ACC112 (cell line): ENCODE results near the gene GRM8.

Experiments used
- H2AFZ ChIP-seq: fragments of 200-600 bp; sonication (generic); one replicate; pipeline ENCODE4 v1.6.0; 2017; ENCODE audit warnings: antibody characterized with exemption, low read length; ENCODE audit not compliant: unreplicated experiment
- H3K27ac ChIP-seq: fragments of 200-600 bp; sonication (generic); 2 replicates; pipeline ENCODE4 v1.5.1; 2014; ENCODE audit warnings: low read depth, mild to moderate bottlenecking, antibody characterized with exemption, low read length, moderate library complexity
- H3K27me3 ChIP-seq: fragments of 200-600 bp; sonication (generic); 2 replicates; pipeline ENCODE4 v1.6.1; 2014; ENCODE audit warnings: mild to moderate bottlenecking, antibody characterized with exemption, low read length, moderate library complexity, mixed read lengths; ENCODE audit not compliant: insufficient read depth
- H3K36me3 ChIP-seq: fragments of 200-600 bp; sonication (generic); 2 replicates; pipeline ENCODE4 v1.6.1; 2016; ENCODE audit warnings: mild to moderate bottlenecking, antibody characterized with exemption, low read length, moderate library complexity, mixed read lengths; ENCODE audit not compliant: insufficient read depth
- H3K4me1 ChIP-seq: fragments of 200-600 bp; sonication (generic); one replicate; pipeline ENCODE4 v1.6.1; 2016; ENCODE audit warnings: low read length, mixed read lengths; ENCODE audit not compliant: insufficient read depth, unreplicated experiment, control insufficient read depth
- H3K4me3 ChIP-seq: fragments of 200-600 bp; sonication (generic); 2 replicates; pipeline ENCODE4 v1.5.1; 2014; ENCODE audit warnings: mild to moderate bottlenecking, low read depth, low read length
- H3K79me2 ChIP-seq: fragments of 200-600 bp; sonication (generic); one replicate; pipeline ENCODE4 v1.6.0; 2016; ENCODE audit warnings: low read length; ENCODE audit not compliant: control insufficient read depth, unreplicated experiment, insufficient read depth

The GRM8 gene

GRCh38 chr7:126495001-126495400, 757.7 kb downstream of the GRM8 start:
- no peak overlapping the region for H3K4me3 ChIP-seq
- H2AFZ ChIP-seq, result no peak overlapping the region
- H3K27ac ChIP-seq, result no peak overlapping the region
- no peaks in the 10 kb centered on the region for H3K79me2 ChIP-seq
- no peaks in the 10 kb centered on the region for H3K4me1 ChIP-seq
- no peaks in the 10 kb centered on the region for H3K27me3 ChIP-seq
- H3K36me3 ChIP-seq, result no peaks in the 10 kb centered on the region

GRCh38 chr7:126493801-126494200, 758.9 kb downstream of the GRM8 start:
- Histone ChIP-seq H3K4me1 (no peaks in the 10 kb centered on the region), H3K36me3 (no peaks in the 10 kb centered on the region), H2AFZ (no peak overlapping the region), H3K27ac (no peak overlapping the region), H3K27me3 (no peaks in the 10 kb centered on the region), H3K4me3 (no peak overlapping the region), H3K79me2 (no peaks in the 10 kb centered on the region)

GRCh38 chr7:126489874-126490273, 762.9 kb downstream of the GRM8 start:
- Histone ChIP-seq H3K4me3 (no peak overlapping the region), H3K4me1 (no peaks in the 10 kb centered on the region), H3K27ac (no peak overlapping the region), H3K27me3 (no peaks in the 10 kb centered on the region), H3K79me2 (no peaks in the 10 kb centered on the region), H3K36me3 (no peaks in the 10 kb centered on the region), H2AFZ (no peak overlapping the region)

GRCh38 chr7:126487728-126488442, 764.9 kb downstream of the GRM8 start:
- Histone ChIP-seq H3K79me2 (no peaks in the 10 kb centered on the region), H3K36me3 (no peaks in the 10 kb centered on the region), H3K4me1 (no peaks in the 10 kb centered on the region), H3K27me3 (no peaks in the 10 kb centered on the region), H2AFZ (no peak overlapping the region), H3K27ac (no peak overlapping the region), H3K4me3 (no peak overlapping the region)

GRCh38 chr7:126486806-126487205, 765.9 kb downstream of the GRM8 start:
- Histone ChIP-seq H3K79me2 (no peaks in the 10 kb centered on the region), H2AFZ (no peak overlapping the region), H3K36me3 (no peaks in the 10 kb centered on the region), H3K4me3 (no peak overlapping the region), H3K4me1 (no peaks in the 10 kb centered on the region), H3K27ac (no peak overlapping the region), H3K27me3 (no peaks in the 10 kb centered on the region)

- no peak overlapping the region for H3K27ac ChIP-seq
- no peak overlapping the region for H2AFZ ChIP-seq
- H3K27me3 ChIP-seq, result no peaks in the 10 kb centered on the region
Measured at GRCh38 chr7:126485791-126486190, 767.0 kb downstream of the GRM8 start.

DNA sequence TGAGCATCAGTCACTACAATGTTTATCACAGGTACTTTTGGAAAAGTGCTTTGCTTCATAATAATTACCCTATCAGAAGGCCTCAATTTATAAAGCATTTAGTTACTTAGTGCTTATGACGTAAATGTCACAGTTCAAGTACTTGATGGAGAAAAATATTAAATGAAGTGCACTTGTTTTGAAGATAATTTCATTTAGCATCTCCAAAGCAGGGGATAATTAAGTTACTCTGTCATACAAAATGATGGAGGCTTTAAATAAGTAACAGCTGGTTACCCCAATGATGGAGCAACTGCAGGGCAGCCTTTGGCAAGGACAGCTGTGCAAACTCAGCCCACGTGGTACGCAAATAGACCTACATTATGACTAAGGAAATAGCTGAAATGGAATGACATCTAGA, 768.8 kb downstream of the GRM8 start:
- Histone ChIP-seq H3K79me2 (no peaks in the 10 kb centered on the region), H3K36me3 (no peaks in the 10 kb centered on the region), H3K4me1 (no peaks in the 10 kb centered on the region), H2AFZ (no peak overlapping the region), H3K4me3 (no peak overlapping the region), H3K27ac (no peak overlapping the region), H3K27me3 (no peaks in the 10 kb centered on the region)

More at GRCh38 chr7:126485791-126486190, 767.0 kb downstream of the GRM8 start:
- H3K36me3 ChIP-seq, result no peaks in the 10 kb centered on the region
- H3K79me2 ChIP-seq, result no peaks in the 10 kb centered on the region
- no peak overlapping the region for H3K4me3 ChIP-seq
- no peaks in the 10 kb centered on the region for H3K4me1 ChIP-seq

DNA sequence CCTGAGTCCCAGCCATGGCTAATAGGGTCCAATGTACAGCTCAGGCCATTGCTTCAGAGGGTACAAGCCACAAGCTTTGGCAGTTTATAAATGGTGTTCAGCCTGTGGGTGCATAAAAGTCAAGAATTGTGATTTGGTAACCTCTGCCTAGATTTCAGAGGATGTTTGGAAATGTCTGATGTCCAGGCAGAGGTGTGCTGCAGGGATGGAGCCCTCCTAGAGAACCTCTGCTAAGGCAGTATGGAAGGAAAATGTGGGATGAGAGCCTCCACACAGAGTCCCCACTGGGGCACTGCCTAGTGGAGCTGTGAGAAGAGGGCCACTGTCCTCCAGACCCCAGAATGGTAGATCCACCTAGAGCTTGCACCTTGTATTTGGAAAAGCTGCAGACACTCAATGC, 779.9 kb downstream of the GRM8 start:
- H3K36me3 ChIP-seq, result no peaks in the 10 kb centered on the region
- H2AFZ ChIP-seq, result no peak overlapping the region
- no peaks in the 10 kb centered on the region for H3K4me1 ChIP-seq
- H3K27ac ChIP-seq, result no peak overlapping the region
- no peak overlapping the region for H3K4me3 ChIP-seq
- H3K27me3 ChIP-seq, result no peaks in the 10 kb centered on the region
- H3K79me2 ChIP-seq, result no peaks in the 10 kb centered on the region

- H3K79me2 ChIP-seq, result no peaks in the 10 kb centered on the region
- no peak overlapping the region for H3K4me3 ChIP-seq
- H3K27ac ChIP-seq, result no peak overlapping the region
- H3K36me3 ChIP-seq, result no peaks in the 10 kb centered on the region
- H3K4me1 ChIP-seq, result no peaks in the 10 kb centered on the region
- H3K27me3 ChIP-seq, result no peaks in the 10 kb centered on the region
- H2AFZ ChIP-seq, result no peak overlapping the region
Measured at GRCh38 chr7:126462405-126462804, 790.3 kb downstream of the GRM8 start.

DNA sequence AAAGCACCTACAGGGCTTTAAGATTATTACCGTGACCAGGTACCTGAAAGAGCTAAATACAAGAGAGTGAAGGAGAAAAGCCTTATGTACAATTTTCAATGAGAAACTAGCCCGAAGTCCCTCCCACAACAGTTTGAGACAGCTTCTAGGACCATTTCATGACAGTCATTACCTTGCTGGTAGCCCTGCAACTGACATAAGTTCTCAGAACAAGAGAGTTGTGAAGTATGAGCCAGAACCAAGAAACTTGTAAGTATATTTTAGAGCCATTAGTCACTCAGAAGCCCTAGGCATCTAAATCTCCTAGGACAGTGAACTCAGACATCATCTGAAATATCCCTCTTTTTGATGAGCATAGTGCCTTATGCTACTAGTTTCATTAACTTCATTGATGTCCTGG, 792.1 kb downstream of the GRM8 start:
- Histone ChIP-seq H3K36me3 (no peaks in the 10 kb centered on the region), H3K27me3 (no peaks in the 10 kb centered on the region), H3K4me1 (no peaks in the 10 kb centered on the region), H3K79me2 (no peaks in the 10 kb centered on the region), H3K27ac (no peak overlapping the region), H2AFZ (no peak overlapping the region), H3K4me3 (no peak overlapping the region)

- Histone ChIP-seq H3K27ac (no peak overlapping the region), H2AFZ (no peak overlapping the region), H3K27me3 (no peaks in the 10 kb centered on the region), H3K4me3 (no peak overlapping the region), H3K4me1 (no peaks in the 10 kb centered on the region), H3K79me2 (no peaks in the 10 kb centered on the region), H3K36me3 (no peaks in the 10 kb centered on the region)
Measured at GRCh38 chr7:126453104-126453503, 799.6 kb downstream of the GRM8 start.
